Endothelial cell of umbilical vein (primary cell): ENCODE data around the gene PLEKHB2. TPM values are rescaled to one million over a fixed set of nuclear protein-coding genes. Genes with fewer than 3 reads are reported as not detected.

Source experiments
- BruUV-seq: library from RNA; stranded (reverse); fragments of 400-500 nt; replicated peaks from 2 replicates; lab custom pipeline; 2021; lab: Mats Ljungman, UMichigan
- CTCF ChIA-PET: fragments of 300-600, 350-600 bp; sonication (Branson Sonifier 250); formaldehyde crosslinking; loops from one replicate; lab custom pipeline; 2021; ENCODE audit warnings: antibody characterized with exemption, inconsistent platforms; lab: Charles Lee
- POLR2A ChIA-PET: fragments of 300-600, 350-600 bp; sonication (Branson Sonifier 250); formaldehyde crosslinking; loops from one replicate; lab custom pipeline; 2021; ENCODE audit warnings: antibody characterized with exemption, inconsistent platforms; lab: Charles Lee
- DNase-seq: peaks from one replicate; pipeline ENCODE4 v3.0.0-alpha.2; 2011; ENCODE audit warnings: low read depth, low spot score
- FAIRE-seq: peaks from 2 replicates; lab custom pipeline; 2011; peaks lifted over from hg19 to GRCh38; lab: Jason Lieb, UNC
- H2AFZ ChIP-seq: 2 replicates; pipeline ENCODE4 v1.6.0; 2012; ENCODE audit warnings: low read depth, low read length, control low read depth, inconsistent platforms
- H3K27ac ChIP-seq: 2 replicates; pipeline ENCODE4 v1.5.1; 2011; ENCODE audit warnings: low read depth, mild to moderate bottlenecking, control low read depth, low read length, moderate library complexity; ENCODE audit not compliant: insufficient read depth
- H3K27me3 ChIP-seq, 2 experiments: 2 replicates each; pipeline versions ENCODE4 v1.6.0 to v1.6.1; 2011; ENCODE audit warnings: low read length in 2 of 2, mixed read lengths in 1 of 2; ENCODE audit not compliant: control insufficient read depth in 2 of 2, insufficient read depth in 2 of 2
- H3K36me3 ChIP-seq, 2 experiments: 2 replicates in 1 of 2; 3 replicates in 1 of 2; pipeline ENCODE4 v1.5.1; 2011; ENCODE audit warnings: low read length in 2 of 2, mild to moderate bottlenecking in 1 of 2, moderate library complexity in 1 of 2; ENCODE audit not compliant: control insufficient read depth in 2 of 2, insufficient read depth in 2 of 2; ENCODE audit errors: extremely low read depth in 1 of 2
- H3K4me1 ChIP-seq: 3 replicates; pipeline ENCODE4 v1.5.1; 2011; ENCODE audit warnings: mild to moderate bottlenecking, low read length; ENCODE audit not compliant: control insufficient read depth, insufficient read depth; ENCODE audit errors: extremely low read depth
- H3K4me2 ChIP-seq: 2 replicates; pipeline ENCODE4 v1.6.1; 2011; ENCODE audit warnings: low read length, control low read depth, mixed read lengths; ENCODE audit not compliant: insufficient read depth
- H3K4me3 ChIP-seq, 3 experiments: fragments of 200-600 bp in 1 of 3; sonication (generic), shearing (Covaris generic) in 1 of 3; replicated peaks in 1 of 3; 2 replicates each; pipeline ENCODE4 v1.5.1; 2011 to 2016; ENCODE audit warnings: control low read depth in 3 of 3, low read length in 3 of 3, mild to moderate bottlenecking in 2 of 3, inconsistent platforms in 1 of 3, low read depth in 1 of 3, moderate library complexity in 1 of 3; ENCODE audit not compliant: insufficient read depth in 1 of 3
- H3K79me2 ChIP-seq: 2 replicates; pipeline ENCODE4 v1.6.0; 2012; ENCODE audit warnings: low read length, inconsistent platforms; ENCODE audit not compliant: control insufficient read depth, insufficient read depth
- H3K9ac ChIP-seq: replicated peaks from 2 replicates; pipeline ENCODE3; 2011; ENCODE audit warnings: low read length, control low read depth; ENCODE audit not compliant: insufficient read depth; ENCODE audit errors: extremely low read depth
- H3K9me1 ChIP-seq: replicated peaks from 3 replicates; pipeline ENCODE4 v1.6.0; 2011; ENCODE audit warnings: mild to moderate bottlenecking, low read length; ENCODE audit not compliant: control insufficient read depth, insufficient read depth; ENCODE audit errors: extremely low read depth
- H3K9me3 ChIP-seq: replicated peaks from 2 replicates; pipeline ENCODE4 v1.5.1; 2012; ENCODE audit warnings: low read length, inconsistent platforms; ENCODE audit not compliant: control insufficient read depth, insufficient read depth
- H4K20me1 ChIP-seq: replicated peaks from 2 replicates; pipeline ENCODE3; 2011; ENCODE audit warnings: mild to moderate bottlenecking, low read length; ENCODE audit not compliant: control insufficient read depth, insufficient read depth; ENCODE audit errors: extremely low read depth
- GATA2 ChIP-seq: IDR thresholded peaks from 2 replicates; pipeline ENCODE4 v1.7.0; 2011; ENCODE audit warnings: low read depth, mild to moderate bottlenecking, moderate library complexity, mixed read lengths, low read length; ENCODE audit not compliant: insufficient read length, insufficient read depth
- JUN ChIP-seq: IDR thresholded peaks from 2 replicates; pipeline ENCODE4 v1.6.1; 2011; ENCODE audit warnings: borderline replicate concordance, low read depth; ENCODE audit not compliant: insufficient read length, insufficient read depth
- MYC ChIP-seq: IDR thresholded peaks from one replicate; pipeline ENCODE4 v1.6.1; 2011; ENCODE audit warnings: mild to moderate bottlenecking, low read depth, low read length
- POLR2AphosphoS5 ChIP-seq: IDR thresholded peaks from 2 replicates; pipeline ENCODE4 v1.6.1; 2012; ENCODE audit warnings: low read depth, mild to moderate bottlenecking, control low read depth, low read length, moderate library complexity; ENCODE audit not compliant: insufficient read depth
- dilution Hi-C: fragments of 300-500 bp; cut with MboI; formaldehyde crosslinking; loops from one replicate; pipeline ENCODE4 v1.15.0; 2019; ENCODE audit warnings: low sequenced_read_pairs; ENCODE audit not compliant: extremely low pct_ligation_motif_present
- intact Hi-C: fragments of 100-400 bp; cut with micrococcal nuclease; formaldehyde crosslinking; loops from one replicate; pipeline ENCODE4 v1.10.0; 2022
- polyA plus RNA-seq, 4 experiments: library from polyadenylated mRNA; depleted of rRNA in 3 of 4; stranded (reverse) in 3 of 4; unstranded in 1 of 4; fragments of >200 nt; gene quantifications; 2 replicates each; pipeline versions ENCODE4 v1.2.1 to v1.2.3, GENCODE V29; 2011 to 2012; ENCODE audit warnings: missing spikeins in 1 of 4
- total RNA-seq: library from RNA; stranded (reverse); gene quantifications from 2 replicates; pipeline ENCODE4 v1.2.3, GENCODE V29; 2021
- TF ChIP-seq, protein P1 (sequence below), 2 donors: IDR thresholded peaks; 1 replicate in 1 of 2; 2 replicates in 1 of 2; pipeline ENCODE4 v1.5.1; 2011; ENCODE audit warnings: low read length in 2 of 2, mild to moderate bottlenecking in 2 of 2, moderate library complexity in 2 of 2, control low read depth in 1 of 2, inconsistent platforms in 1 of 2, low read depth in 1 of 2; ENCODE audit not compliant: insufficient read depth in 1 of 2; ENCODE audit errors: extremely low read depth in 1 of 2

PLEKHB2 gene
- total and polyA plus RNA-seq, 2 donors (not counting 3 experiments of a cell fraction or from before 2014, with no cell fraction given): 56.5 to 56.8 TPM

- Histone ChIP-seq H3K36me3 (peaks cover 16 to 22% of the 10 kb centered on the region in 2 experiments), H3K4me1 (no peaks in the 10 kb centered on the region), H3K4me3 (no peak overlapping the region), H3K9ac (no peak overlapping the region), H3K9me3 (no peaks in the 10 kb centered on the region), H4K20me1 (no peaks in the 10 kb centered on the region), H3K27me3 (no peaks in the 10 kb centered on the region), H3K79me2 (peaks cover 2% of the 10 kb centered on the region), H2AFZ (no peak overlapping the region), H3K27ac (no peak overlapping the region), H3K9me1 (no peaks in the 10 kb centered on the region), H3K4me2 (no peak overlapping the region)
- ChIA-PET CTCF (interaction anchor here (1.5 kb wide), 1 partner anchor 9 kb away, joined by 3 read pairs; no protein-coding TSS in a partner anchor), POLR2A (no interaction called here)
- BruUV-seq: no TSS peak
- TF ChIP-seq JUN (no peak), POLR2AphosphoS5 (no peak), MYC (no peak)
- dilution Hi-C loops (no loop called here), intact Hi-C loops (no loop called here)
- FAIRE-seq: no peak
- DNase-seq: no peak
Observed at GRCh38 chr2:131145040-131145439, 39.9 kb downstream of the PLEKHB2 start.

DNA sequence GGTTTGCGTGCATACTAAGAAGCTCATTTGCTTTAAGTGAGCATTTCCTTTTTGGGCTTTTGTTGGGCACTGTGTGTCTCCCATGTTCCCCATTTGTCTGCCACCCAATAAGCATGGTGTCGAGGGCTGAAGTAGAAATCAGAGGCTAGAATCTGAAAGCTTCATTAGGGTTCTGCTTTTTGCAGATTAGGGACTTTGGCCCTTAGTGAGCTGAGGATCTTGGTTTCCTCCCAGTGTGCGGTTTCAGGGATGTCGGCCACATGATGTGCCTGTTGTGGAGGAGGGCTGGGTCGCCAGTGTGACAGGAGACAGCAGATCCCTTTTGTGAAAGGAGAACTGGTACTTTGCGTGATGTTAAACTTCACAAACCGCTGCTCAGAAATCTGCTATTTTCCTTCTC, 41.1 kb downstream of the PLEKHB2 start:
- Histone ChIP-seq H4K20me1 (no peaks in the 10 kb centered on the region), H3K79me2 (peaks cover 2% of the 10 kb centered on the region), H3K36me3 (peaks cover 10 to 14% of the 10 kb centered on the region in 2 experiments), H3K9me1 (no peaks in the 10 kb centered on the region), H3K27me3 (no peaks in the 10 kb centered on the region), H3K4me1 (no peaks in the 10 kb centered on the region), H3K4me2 (no peak overlapping the region), H3K27ac (no peak overlapping the region), H3K4me3 (no peak overlapping the region), H3K9me3 (no peaks in the 10 kb centered on the region), H3K9ac (no peak overlapping the region), H2AFZ (no peak overlapping the region)
- TF ChIP-seq, protein P1, sequence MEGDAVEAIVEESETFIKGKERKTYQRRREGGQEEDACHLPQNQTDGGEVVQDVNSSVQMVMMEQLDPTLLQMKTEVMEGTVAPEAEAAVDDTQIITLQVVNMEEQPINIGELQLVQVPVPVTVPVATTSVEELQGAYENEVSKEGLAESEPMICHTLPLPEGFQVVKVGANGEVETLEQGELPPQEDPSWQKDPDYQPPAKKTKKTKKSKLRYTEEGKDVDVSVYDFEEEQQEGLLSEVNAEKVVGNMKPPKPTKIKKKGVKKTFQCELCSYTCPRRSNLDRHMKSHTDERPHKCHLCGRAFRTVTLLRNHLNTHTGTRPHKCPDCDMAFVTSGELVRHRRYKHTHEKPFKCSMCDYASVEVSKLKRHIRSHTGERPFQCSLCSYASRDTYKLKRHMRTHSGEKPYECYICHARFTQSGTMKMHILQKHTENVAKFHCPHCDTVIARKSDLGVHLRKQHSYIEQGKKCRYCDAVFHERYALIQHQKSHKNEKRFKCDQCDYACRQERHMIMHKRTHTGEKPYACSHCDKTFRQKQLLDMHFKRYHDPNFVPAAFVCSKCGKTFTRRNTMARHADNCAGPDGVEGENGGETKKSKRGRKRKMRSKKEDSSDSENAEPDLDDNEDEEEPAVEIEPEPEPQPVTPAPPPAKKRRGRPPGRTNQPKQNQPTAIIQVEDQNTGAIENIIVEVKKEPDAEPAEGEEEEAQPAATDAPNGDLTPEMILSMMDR (IDR thresholded peaks at IDR 0.05; ENCODE audit: extremely low read depth in 1 of 2, insufficient read depth in 1 of 2, low read depth in 1 of 2, low read length in 2 of 2): no peak
- TF ChIP-seq POLR2AphosphoS5: no peak
- no peak for TF ChIP-seq JUN
- no peak for TF ChIP-seq GATA2
- dilution Hi-C loops: no loop called here
- ChIA-PET CTCF (no interaction called here), POLR2A (no interaction called here)
- FAIRE-seq: no peak
- intact Hi-C loops: no loop called here
- no TSS peak for BruUV-seq
- DNase-seq: no peak
